A549 (cell line): ENCODE measurements around the gene FRYL. TPM values are rescaled to one million over a fixed set of nuclear protein-coding genes. Genes with fewer than 3 reads are reported as not detected.
"Not testable (repeated sequence)": the region's sequence is repeated elsewhere in the genome, so short reads cannot be mapped to it uniquely, and the experiment has no call there.

Experiments used
- ATAC-seq, 2 experiments: fragments of 200-7000 bp in 1 of 2; fragments of >200 bp in 1 of 2; cut with Nextera tagmentation in 1 of 2; cut with Tn5 transposase in 1 of 2; 3 replicates each; pipeline versions ENCODE4 v1.8.0 to v1.9.1; 2018 to 2020; ENCODE audit warnings: mild to moderate bottlenecking in 1 of 2, moderate library complexity in 1 of 2
- CTCF ChIA-PET: fragments of 300-600 bp; sonication (Branson Sonifier 250); formaldehyde crosslinking; extraction: SDS; loops from one replicate; lab custom pipeline; 2021; ENCODE audit warnings: antibody characterized with exemption, inconsistent platforms; lab: Yijun Ruan, JAX
- POLR2A ChIA-PET: fragments of 350-600 bp; formaldehyde crosslinking; extraction: SDS; loops from one replicate; lab custom pipeline; 2021; ENCODE audit warnings: antibody characterized with exemption, inconsistent platforms; lab: Yijun Ruan, JAX
- DNase-seq, 2 experiments: peaks; one replicate each; pipeline versions ENCODE4 v3.0.0 to v3.0.0-alpha.2; 2011 to 2016; ENCODE audit warnings: low read depth in 1 of 2, low spot score in 1 of 2
- FAIRE-seq: peaks from 2 replicates; lab custom pipeline; 2011; peaks lifted over from hg19 to GRCh38; lab: Jason Lieb, UNC
- H3K27ac ChIP-seq, 2 experiments: fragments of >200 bp; sonication (Bioruptor Twin); formaldehyde crosslinking; 3 replicates each; pipeline ENCODE4 v1.5.1; 2016 to 2017
- H3K4me1 ChIP-seq: fragments of >200 bp; sonication (Bioruptor Twin); formaldehyde crosslinking; 3 replicates; pipeline ENCODE4 v1.6.1; 2016
- H3K4me2 ChIP-seq: fragments of >200 bp; sonication (Bioruptor Twin); formaldehyde crosslinking; 3 replicates; pipeline ENCODE4 v1.6.1; 2016
- H3K4me3 ChIP-seq: fragments of >200 bp; sonication (Bioruptor Twin); formaldehyde crosslinking; 3 replicates; pipeline ENCODE4 v1.5.1; 2016
- H3K9me3 ChIP-seq: fragments of >200 bp; sonication (Bioruptor Twin); formaldehyde crosslinking; 3 replicates; pipeline ENCODE4 v1.6.1; 2016
- BHLHE40 ChIP-seq: IDR thresholded peaks from 2 replicates; pipeline ENCODE4 v1.6.1; 2012; ENCODE audit warnings: low read depth, low read length, inconsistent platforms
- CHD2 ChIP-seq: fragments of 150-350 bp; IDR thresholded peaks from 2 replicates; pipeline ENCODE4 v1.6.1; 2014; ENCODE audit warnings: low read length; ENCODE audit not compliant: partially characterized antibody
- EHF ChIP-seq: fragments of 250-450 bp; sonication (Bioruptor Pico); IDR thresholded peaks from 2 replicates; pipeline ENCODE4 v1.5.0; 2020; ENCODE audit warnings: mild to moderate bottlenecking
- EHMT2 ChIP-seq: fragments of 200-600 bp; sonication (generic); IDR thresholded peaks from 2 replicates; pipeline ENCODE4 v1.6.1; 2016; ENCODE audit warnings: antibody characterized with exemption, low read depth, mild to moderate bottlenecking, moderate library complexity
- ELK1 ChIP-seq: fragments of 150-350 bp; IDR thresholded peaks from 2 replicates; pipeline ENCODE4 v1.6.1; 2014; ENCODE audit warnings: low read depth, mild to moderate bottlenecking, low read length
- EP300 ChIP-seq, 2 experiments: fragments of >200 bp; sonication (Bioruptor Twin); formaldehyde crosslinking; IDR thresholded peaks; 2 replicates in 1 of 2; 3 replicates in 1 of 2; pipeline ENCODE4 v1.6.1; 2016 to 2017
- ESRRA ChIP-seq: fragments of 150-350 bp; IDR thresholded peaks from 2 replicates; pipeline ENCODE4 v1.6.1; 2014; ENCODE audit warnings: mild to moderate bottlenecking, low read length, borderline replicate concordance
- FOSL2 ChIP-seq, 2 experiments: fragments of 450-650 bp in 1 of 2; fragments of >200 bp in 1 of 2; sonication (Bioruptor Twin) in 1 of 2; formaldehyde crosslinking; IDR thresholded peaks; 2 replicates each; pipeline versions ENCODE4 v1.5.0 to v1.6.1; 2016 to 2020; ENCODE audit warnings: mild to moderate bottlenecking in 1 of 2, moderate library complexity in 1 of 2
- GATA3 ChIP-seq: IDR thresholded peaks from 2 replicates; pipeline ENCODE4 v1.6.1; 2012; ENCODE audit warnings: borderline replicate concordance
- KDM5A ChIP-seq: fragments of 200-600 bp; sonication (generic); IDR thresholded peaks from 2 replicates; pipeline ENCODE4 v1.6.1; 2016; ENCODE audit warnings: antibody characterized with exemption, mild to moderate bottlenecking
- MAX ChIP-seq: IDR thresholded peaks from 2 replicates; pipeline ENCODE4 v1.6.1; 2012
- MYC ChIP-seq: IDR thresholded peaks from 2 replicates; pipeline ENCODE4 v1.6.1; 2012; ENCODE audit warnings: mild to moderate bottlenecking, inconsistent platforms, low read length, improper control_type of control experiment, borderline replicate concordance
- NPAS2 ChIP-seq: fragments of 250-450 bp; sonication (Bioruptor Pico); IDR thresholded peaks from 2 replicates; pipeline ENCODE4 v1.8.0; 2022; ENCODE audit warnings: mild to moderate bottlenecking, moderate library complexity, borderline replicate concordance
- NR3C1 ChIP-seq: fragments of >200 bp; sonication (Bioruptor Twin); formaldehyde crosslinking; IDR thresholded peaks from 3 replicates; pipeline ENCODE4 v1.6.1; 2017
- ZFP36 ChIP-seq: fragments of 450-650 bp; IDR thresholded peaks from 2 replicates; pipeline ENCODE4 v1.6.1; 2014; ENCODE audit warnings: borderline replicate concordance; ENCODE audit not compliant: partially characterized antibody
- ZNF302 ChIP-seq: fragments of 250-450 bp; sonication (Bioruptor Pico); IDR thresholded peaks from 2 replicates; pipeline ENCODE4 v1.9.0; 2021; ENCODE audit warnings: inconsistent platforms, mild to moderate bottlenecking, moderate library complexity
- WGBS: methylation state at CpG from one replicate; pipeline ENCODE4 v1.1.6; 2017; ENCODE audit errors: missing lambda C conversion rate; 5-methylcytosine and 5-hydroxymethylcytosine counted together
- polyA plus RNA-seq, 4 experiments: library from polyadenylated mRNA; depleted of rRNA in 3 of 4; stranded (reverse); fragments of >200 nt; fragmentation: RNase III in 1 of 4; extraction: RNeasy Plus Mini Kit Qiagen cat#74134 plus additional on column Dnase treatment in 1 of 4; gene quantifications; 2 replicates in 3 of 4; 3 replicates in 1 of 4; pipeline ENCODE4 v1.2.3, GENCODE V29; 2011 to 2017
- TF ChIP-seq, protein P1 (sequence below): fragments of 450-650 bp; IDR thresholded peaks from 2 replicates; pipeline ENCODE4 v1.6.1; 2014; ENCODE audit warnings: antibody characterized with exemption

The FRYL gene
- polyA plus RNA-seq, 2 of the 4 experiments (the other 2 are of a cell fraction), result 7.1 to 21.1 TPM

- FAIRE-seq (no peak), ATAC-seq (no peak), DNase-seq (no peak)
- no peak overlapping the region for H3K27ac ChIP-seq
- peaks cover 6% of the 10 kb centered on the region; the same call in 2 of the 3 replicates for H3K4me1 ChIP-seq
- no peaks in the 10 kb centered on the region for H3K9me3 ChIP-seq
- H3K4me3 ChIP-seq, result no peak overlapping the region
- H3K4me2 ChIP-seq, result no peak overlapping the region
- TF ChIP-seq ESRRA, result no peak
- TF ChIP-seq CHD2, result no peak
- WGBS, result 64% methylated on average over 6 of the region's 6 CpGs
- CTCF ChIA-PET, result interaction anchor here (0.8 to 1.2 kb wide), 2 partner anchors 12 to 27 kb away, joined by 3 to 4 read pairs; no protein-coding TSS in a partner anchor
- POLR2A ChIA-PET, result no interaction called here
Observed at GRCh38 chr4:48812866-48813265, 32.8 kb upstream of the FRYL start.

DNA sequence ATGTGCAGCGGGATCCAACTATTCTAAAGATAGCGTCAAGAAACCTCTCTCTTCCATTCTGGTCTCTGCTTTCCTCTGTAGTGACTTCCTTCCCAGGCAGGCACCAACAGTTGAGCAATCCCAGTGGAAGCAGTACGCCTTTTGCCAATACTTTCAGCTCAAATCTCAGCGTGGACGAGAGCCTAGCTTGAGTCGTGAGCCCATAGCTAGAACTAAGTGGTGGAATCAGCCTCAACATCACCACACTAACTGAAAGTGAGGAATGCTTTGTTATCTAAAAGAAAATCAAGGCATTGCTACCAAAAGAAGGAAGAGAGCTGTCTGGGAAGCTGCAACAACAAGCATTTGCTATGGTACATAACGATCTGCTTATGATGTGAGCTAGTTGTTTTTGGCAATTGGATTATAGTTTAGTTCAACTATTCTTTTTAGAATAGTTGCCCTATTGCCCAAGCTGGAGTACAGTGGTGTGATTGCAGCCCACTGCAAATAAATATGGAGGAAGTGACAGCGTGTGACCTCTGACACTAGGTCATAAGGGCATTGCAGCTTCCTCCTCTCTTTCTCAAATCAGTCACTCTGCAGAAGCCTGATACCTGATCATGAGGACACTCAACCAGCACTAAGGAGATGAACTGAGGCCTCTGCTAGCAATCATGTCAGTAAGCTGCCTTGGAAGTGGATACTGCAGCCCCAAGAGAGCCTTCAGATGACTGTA, 24.7 kb upstream of the FRYL start:
- POLR2A ChIA-PET, result interaction anchor here (0.8 kb wide), 1 partner anchor 24 kb away, joined by 5 read pairs; the partner anchor contains the start of gene FRYL
- peaks cover 13% of the 10 kb centered on the region; the same call in 2 of the 3 replicates for H3K4me1 ChIP-seq
- no peaks in the 10 kb centered on the region for H3K9me3 ChIP-seq
- no peak for FAIRE-seq
- TF ChIP-seq EHF, result no peak
- TF ChIP-seq, protein P1, sequence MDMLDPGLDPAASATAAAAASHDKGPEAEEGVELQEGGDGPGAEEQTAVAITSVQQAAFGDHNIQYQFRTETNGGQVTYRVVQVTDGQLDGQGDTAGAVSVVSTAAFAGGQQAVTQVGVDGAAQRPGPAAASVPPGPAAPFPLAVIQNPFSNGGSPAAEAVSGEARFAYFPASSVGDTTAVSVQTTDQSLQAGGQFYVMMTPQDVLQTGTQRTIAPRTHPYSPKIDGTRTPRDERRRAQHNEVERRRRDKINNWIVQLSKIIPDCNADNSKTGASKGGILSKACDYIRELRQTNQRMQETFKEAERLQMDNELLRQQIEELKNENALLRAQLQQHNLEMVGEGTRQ, result no peak
- TF ChIP-seq FOSL2 (IDR thresholded peaks at IDR 0.05), result no peak
- TF ChIP-seq FOSL2 (CRISPR knock-in tag; IDR thresholded peaks at IDR 0.05), result no peak
- no peak for TF ChIP-seq ZNF302 (CRISPR knock-in tag)
- no peak overlapping the region for H3K27ac ChIP-seq
- 87% methylated on average over 8 of the region's 8 CpGs for WGBS
- CTCF ChIA-PET, result no interaction called here
- H3K4me2 ChIP-seq, result no peak overlapping the region
- no peak for DNase-seq
- H3K4me3 ChIP-seq, result no peak overlapping the region
- ATAC-seq, result no peak

- H3K4me1 ChIP-seq, result peaks cover 13% of the 10 kb centered on the region; the same call in 2 of the 3 replicates
- 72% methylated on average over 3 of the region's 3 CpGs for WGBS
- TF ChIP-seq MYC, result no peak
- TF ChIP-seq GATA3, result no peak
- no peak for TF ChIP-seq NR3C1
- TF ChIP-seq BHLHE40, result no peak
- no peak for TF ChIP-seq ZFP36
- no peak for TF ChIP-seq EHF
- no peak for TF ChIP-seq MAX
- TF ChIP-seq KDM5A, result no peak
- no peak for TF ChIP-seq NPAS2 (CRISPR knock-in tag)
- TF ChIP-seq ZNF302 (CRISPR knock-in tag), result no peak
- TF ChIP-seq EP300 (IDR thresholded peaks at IDR 0.05), result no peak
- TF ChIP-seq EHMT2, result no peak
- TF ChIP-seq ELK1, result no peak
- TF ChIP-seq, all 56 proteins: peak for 0
- Histone ChIP-seq H3K4me2 (peak overlapping the region; percentile 21; the same call in 1 of the 3 replicates), H3K27ac (no peak overlapping the region), H3K9me3 (no peaks in the 10 kb centered on the region), H3K4me3 (no peak overlapping the region)
- ChIA-PET CTCF (no interaction called here), POLR2A (no interaction called here)
- FAIRE-seq (no peak), DNase-seq (no peak), ATAC-seq (0 out of 6 replicates have a peak, but pooled peaks of 1 of the 2 experiments have one; percentile 23)
Observed at GRCh38 chr4:48801016-48801715, 21.1 kb upstream of the FRYL start.

- DNase-seq, POLR2A ChIA-PET, H3K4me3 ChIP-seq, FAIRE-seq, H3K4me2 ChIP-seq, H3K27ac ChIP-seq, H3K9me3 ChIP-seq, ATAC-seq, CTCF ChIA-PET: not testable (repeated sequence)
- 84% methylated on average over 2 of the region's 2 CpGs for WGBS
- peaks cover 13% of the 10 kb centered on the region; the same call in 2 of the 3 replicates for H3K4me1 ChIP-seq
Observed at GRCh38 chr4:48800155-48800554, 20.1 kb upstream of the FRYL start.
